ENCODE results near the gene CHST8.
A peak's percentile ranks its signal among the peaks of the same experiment; 100 is the strongest.

Gene CHST8

DNA sequence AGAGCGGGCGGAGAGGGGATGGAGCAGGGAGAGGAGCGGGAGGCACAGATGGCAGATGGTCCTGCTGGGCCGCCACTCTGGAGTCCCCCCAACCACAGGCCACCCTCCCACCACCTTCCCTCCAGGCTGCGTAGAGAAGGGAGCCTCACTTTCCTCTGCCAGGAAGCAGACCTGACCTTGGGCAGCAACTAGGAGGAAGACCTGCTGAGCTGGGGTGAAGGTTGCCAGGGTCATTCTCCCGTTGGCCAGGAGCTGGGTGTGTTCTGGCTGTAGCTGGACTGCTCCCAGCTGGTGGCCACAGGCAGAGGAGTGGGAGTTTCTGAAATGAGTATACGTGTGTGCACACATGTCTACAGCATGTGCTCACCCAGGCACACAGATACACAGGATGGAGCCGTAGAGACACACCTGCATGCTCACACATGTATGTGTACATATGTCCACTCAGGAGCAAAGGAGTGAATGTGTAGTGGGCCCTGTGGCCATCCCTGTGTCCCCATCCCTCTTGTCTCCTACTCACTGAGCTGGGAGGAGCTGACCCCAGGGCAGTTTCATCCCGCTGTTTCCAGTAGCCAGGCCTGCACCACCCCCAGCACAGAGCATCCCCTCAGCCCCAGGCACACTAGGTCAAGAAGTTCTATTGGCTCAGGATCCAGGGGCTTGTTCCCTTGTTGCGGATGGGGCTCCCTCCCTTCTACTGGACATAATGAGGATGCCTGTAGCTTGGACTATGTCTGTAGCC lies 53.0 kb downstream of the CHST8 start:
- peak; percentile 64 for DNase-seq

- DNase-seq: no peak
These were observed 53.9 kb downstream of the CHST8 start for GRCh38 chr19:33675501-33676124.

- no peak for DNase-seq
These were observed 55.4 kb downstream of the CHST8 start for GRCh38 chr19:33676999-33677665.

- no peak for DNase-seq
These were observed 56.1 kb downstream of the CHST8 start for GRCh38 chr19:33677745-33678426.

DNA sequence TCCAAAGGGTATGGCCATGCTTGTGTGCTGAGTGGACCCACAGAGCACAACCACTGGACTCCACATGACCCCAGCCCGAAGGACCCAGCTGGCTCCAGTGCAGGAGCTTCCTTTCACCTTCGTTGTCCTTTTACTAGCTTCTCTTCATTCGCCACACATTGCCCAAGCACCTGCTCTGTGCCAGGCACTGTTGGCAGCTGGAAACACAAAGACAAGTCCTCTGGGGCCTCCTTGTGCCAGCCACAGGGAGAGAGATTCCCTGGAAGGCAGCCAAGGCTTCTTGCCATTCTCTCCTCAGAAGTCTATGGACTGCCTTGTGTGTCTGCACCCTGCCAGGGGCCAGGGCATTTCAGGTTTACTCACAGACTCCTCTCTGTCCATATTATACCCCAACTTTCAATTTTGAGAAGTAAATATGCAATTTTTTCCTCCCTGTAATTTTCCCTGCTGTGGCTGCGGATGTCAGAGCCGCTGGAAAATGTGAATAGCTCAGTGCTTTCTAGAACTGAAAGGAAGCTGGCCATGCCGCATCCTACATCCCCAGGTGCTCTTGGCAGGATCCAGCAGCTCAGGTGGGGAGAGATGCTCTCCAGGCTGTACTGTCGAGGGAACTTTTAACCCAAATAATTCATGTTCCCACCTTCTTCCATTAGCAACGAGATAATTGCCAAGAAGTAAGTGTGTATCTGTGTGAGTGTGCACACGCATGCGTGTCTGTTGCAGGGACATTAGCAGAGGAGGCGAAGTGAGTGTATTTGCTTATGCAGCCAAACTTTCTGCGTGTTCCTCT lies 57.2 kb downstream of the CHST8 start:
- DNase-seq: no peak

DNA sequence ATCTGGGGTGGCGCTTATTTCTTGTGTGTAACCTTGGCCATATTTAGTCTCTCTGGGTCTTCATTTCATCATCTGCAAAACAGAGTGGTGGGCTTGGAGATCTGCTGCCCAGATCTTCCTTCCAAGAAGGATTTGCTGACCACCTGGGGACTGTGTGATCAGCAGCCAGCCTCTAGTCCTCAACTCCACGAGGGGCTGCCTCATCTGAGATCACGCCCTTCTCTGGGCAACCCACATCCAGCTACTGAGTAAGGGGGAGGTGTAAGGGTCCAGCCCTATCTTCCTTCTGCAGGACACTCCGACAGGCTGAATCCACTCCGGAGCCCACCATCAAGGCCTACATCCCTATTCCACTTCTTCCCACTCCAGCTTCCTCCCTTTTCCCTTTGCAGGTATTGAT lies 57.9 kb downstream of the CHST8 start:
- DNase-seq: no peak

DNA sequence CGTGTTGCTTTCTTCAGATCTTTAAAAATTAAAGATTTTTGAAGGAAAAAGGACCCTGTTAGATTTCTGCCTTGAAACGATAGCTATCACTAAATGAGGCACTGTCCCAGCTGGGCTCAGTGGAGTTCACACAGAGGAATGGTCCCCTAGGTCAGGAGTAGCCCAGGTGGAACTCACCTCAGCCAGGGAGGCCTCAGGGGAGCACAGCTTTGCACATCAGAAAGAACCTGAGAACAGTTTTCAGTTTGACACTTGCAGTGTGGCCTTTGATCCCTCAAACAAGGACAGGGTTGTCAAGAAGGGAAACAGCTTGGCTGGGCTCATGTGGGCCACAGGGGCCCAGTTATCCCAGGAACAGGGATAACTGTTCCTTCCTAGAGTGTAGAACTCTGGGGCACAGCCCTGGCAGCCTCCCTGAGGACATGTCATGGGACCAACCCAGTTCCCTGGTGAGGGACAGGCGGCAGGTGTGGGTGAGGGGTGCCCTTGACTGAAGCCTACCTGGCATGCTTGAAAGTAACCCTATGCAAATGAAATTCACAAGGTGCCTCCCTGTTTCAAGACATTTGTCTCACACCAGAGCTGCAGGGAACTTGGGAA lies 59.4 kb downstream of the CHST8 start:
- no peak for DNase-seq

DNA sequence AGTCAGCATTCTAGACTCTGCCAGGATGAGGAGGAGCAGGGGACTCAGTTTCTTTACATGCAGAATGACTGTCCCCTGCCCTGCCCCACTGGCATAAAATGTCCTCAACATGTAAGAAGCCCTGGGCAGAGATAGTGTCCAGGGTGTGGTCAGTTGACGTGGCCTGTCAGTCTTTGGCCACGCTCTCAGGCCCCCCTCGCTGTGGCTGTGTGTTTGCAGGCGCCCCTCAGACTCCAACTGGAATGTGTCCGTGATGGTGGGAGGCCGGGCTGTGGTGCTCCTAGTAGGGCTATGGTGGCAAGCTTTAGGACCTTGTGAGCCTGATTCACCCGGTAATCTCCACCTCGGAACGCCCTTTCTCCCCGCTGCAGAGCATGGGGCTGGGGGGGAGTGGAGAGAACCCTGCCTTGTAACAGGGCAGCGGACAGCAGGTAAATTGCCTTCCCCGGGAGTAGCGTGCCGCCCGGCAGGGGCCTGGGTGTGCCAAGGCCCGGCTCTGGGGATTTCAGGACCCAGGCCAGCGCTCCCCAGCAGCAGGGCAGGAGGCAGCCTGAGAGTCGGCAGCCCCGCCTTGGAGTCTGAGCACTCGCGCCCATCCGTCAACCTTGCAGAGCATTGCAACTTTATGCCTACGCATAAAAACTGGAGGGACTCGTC lies 62.3 kb downstream of the CHST8 start:
- peak; percentile 82 for DNase-seq

DNA sequence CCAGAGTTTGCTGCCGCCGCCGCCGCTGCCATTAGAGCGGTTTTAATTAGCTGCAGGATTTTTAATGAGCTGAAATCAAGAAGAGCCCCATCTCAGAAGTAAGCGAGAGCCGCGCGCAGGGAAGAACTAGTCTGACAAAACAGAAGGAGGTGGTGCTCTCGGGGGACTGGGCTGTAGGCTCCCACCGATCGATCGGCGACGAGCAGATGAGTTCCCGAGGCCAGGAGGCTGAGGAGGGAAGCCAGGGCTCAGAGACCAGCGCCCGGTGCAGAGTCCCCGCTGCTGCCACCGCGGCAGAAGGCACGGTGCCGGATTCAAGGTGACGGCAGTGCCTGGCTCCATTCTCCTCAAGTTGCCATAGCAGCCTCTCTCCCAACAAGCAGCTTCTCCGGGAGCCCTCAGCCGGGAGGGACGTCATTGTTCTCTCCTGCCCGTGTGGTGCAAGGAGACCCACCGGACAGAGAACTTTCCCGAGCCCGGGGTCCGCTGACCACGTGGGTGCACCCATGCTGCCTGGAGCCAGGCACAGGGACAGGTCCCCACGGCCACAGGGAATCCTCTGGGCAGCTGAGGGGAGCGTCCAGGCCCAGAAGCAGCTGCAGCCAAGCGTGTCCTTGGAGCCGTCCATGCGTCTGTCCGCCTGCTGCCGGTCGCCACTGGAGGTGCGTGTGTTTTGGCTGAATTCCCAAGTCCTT lies 62.9 kb downstream of the CHST8 start:
- peak; percentile 85 for DNase-seq

DNA sequence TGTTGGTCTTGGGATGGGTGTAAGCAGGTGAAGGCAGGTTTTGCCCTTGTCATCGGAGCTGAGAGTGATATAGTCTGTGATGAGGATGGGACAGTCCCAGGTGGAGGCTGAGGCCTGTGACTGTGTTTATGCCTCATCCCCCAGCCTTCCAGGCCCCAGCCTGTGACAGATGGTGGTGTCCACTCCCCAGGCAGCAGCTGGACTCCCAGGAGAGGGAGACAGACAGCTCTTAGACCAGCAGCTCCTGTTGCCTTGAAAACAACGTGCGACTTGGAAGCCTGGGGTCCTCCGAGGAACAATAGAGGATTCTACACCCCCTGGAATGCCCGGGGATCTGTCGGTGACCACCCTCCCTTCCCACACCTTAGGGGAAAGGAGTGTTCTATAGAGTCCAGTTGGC lies 63.8 kb downstream of the CHST8 start:
- peak; percentile 53 for DNase-seq

GRCh38 chr19:33686262-33686661 lies 64.5 kb downstream of the CHST8 start:
- DNase-seq: no peak

GRCh38 chr19:33686687-33687480 lies 65.1 kb downstream of the CHST8 start:
- DNase-seq: peak; percentile 57

DNA sequence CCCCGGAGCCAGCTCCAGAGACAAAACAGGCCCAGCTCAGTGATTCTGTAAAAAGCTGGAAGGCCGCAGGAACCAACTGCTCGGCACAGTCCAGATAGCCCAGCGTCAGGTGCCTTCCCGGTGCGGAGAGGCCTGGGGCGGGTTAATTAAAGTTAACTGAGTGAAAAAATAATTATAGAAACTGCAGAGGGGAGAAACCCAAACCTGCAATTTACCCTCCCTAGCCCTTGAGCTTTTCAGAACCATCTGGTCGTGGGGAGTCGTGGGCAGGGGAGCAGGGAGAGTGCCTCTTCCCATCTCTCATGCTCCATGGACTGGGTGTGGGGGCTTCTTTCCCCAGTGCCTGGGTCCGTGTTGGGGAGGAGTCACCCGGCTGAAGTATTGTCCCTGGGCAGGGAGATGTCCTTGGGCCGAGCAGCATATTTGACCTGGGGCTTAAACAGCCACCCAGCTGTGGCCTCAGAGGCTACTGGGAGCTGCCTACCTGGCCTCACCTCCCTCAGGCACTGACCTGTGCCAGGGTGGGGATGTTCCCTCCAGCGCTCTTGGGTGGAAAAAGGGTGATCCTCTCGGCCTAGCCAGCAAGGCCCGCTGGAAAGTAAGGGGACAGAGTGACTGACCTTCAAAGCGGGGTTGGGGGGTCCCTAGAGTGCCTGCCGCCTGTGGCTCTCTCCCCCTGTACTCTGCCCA lies 65.9 kb downstream of the CHST8 start:
- DNase-seq: no peak

- no peak for DNase-seq
These were observed 66.6 kb downstream of the CHST8 start for GRCh38 chr19:33688171-33688992.

- DNase-seq: no peak
These were observed 67.5 kb downstream of the CHST8 start for GRCh38 chr19:33689138-33689746.

- no peak for DNase-seq
These were observed 68.1 kb downstream of the CHST8 start for GRCh38 chr19:33689868-33690267.

DNA sequence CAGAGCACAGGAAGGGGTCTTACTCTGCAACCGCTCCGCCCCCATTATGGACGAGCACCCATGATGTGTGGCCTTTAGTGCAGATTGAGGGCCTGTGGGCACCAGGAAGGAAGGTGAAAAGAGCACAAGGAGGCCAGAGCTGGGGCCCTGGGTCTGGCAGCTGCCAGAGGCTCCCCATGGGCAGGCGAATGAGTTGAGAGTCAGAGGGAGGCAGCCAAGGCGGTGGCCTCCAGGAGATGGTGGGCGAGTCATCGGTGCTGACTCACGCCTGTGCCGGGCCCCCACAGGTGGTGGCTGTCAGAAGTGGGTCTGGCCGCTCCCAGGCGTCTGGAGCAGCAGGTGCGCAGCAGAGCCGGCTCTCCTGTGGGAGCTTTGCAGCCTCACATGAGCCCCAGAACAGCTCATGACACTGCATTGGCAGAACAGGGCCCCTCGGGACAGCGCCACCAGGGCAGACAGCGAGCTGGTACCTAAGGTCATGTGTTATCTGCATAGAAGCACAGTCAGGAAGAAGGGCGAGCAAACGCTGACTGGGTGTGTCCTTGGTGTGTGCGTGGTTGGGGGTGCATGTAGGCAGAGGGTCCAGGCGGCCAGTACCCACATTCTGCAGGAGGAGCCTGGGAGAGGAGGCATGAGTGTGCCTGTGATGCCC lies 68.8 kb downstream of the CHST8 start:
- no peak for DNase-seq

GRCh38 chr19:33691030-33691427 lies 69.3 kb downstream of the CHST8 start:
- DNase-seq: no peak
